Type B pancreatic cell (in vitro differentiated cells): ENCODE data around the gene MMP15. TPM values are rescaled to one million over a fixed set of nuclear protein-coding genes. Genes with fewer than 3 reads are reported as not detected.

Experiments used
- DNase-seq: peaks from one replicate; pipeline ENCODE4 v3.0.0; 2021; ENCODE audit warnings: mixed read lengths; ENCODE audit not compliant: unreplicated experiment; ENCODE audit errors: extremely low spot score
- H3K27ac Mint-ChIP-seq: 2 replicates; pipeline ENCODE4 v1.8.0; 2021; ENCODE audit warnings: mild to moderate bottlenecking, mixed read lengths
- H3K27me3 Mint-ChIP-seq: 2 replicates; pipeline ENCODE4 v1.8.0; 2021; ENCODE audit warnings: mixed read lengths
- H3K36me3 Mint-ChIP-seq: 2 replicates; pipeline ENCODE4 v1.8.0; 2021; ENCODE audit warnings: mixed read lengths
- H3K4me1 Mint-ChIP-seq: one replicate; pipeline ENCODE4 v1.8.0; 2021; ENCODE audit warnings: mixed read lengths; ENCODE audit not compliant: unreplicated experiment
- H3K4me3 Mint-ChIP-seq: 2 replicates; pipeline ENCODE4 v1.8.0; 2021; ENCODE audit warnings: mild to moderate bottlenecking, mixed read lengths
- H3K9me3 Mint-ChIP-seq: 2 replicates; pipeline ENCODE4 v1.8.0; 2021; ENCODE audit warnings: mixed read lengths
- CTCF ChIP-seq: fragments of 200-600 bp; sonication (generic); conservative IDR thresholded peaks from 2 replicates; pipeline ENCODE4 v1.5.0; 2021; ENCODE audit warnings: antibody characterized with exemption, mild to moderate bottlenecking
- total RNA-seq: library from RNA; stranded (reverse); gene quantifications from 2 replicates; pipeline ENCODE4 v1.2.1, GENCODE V29; 2021; ENCODE audit warnings: low replicate concordance

Gene MMP15
- total RNA-seq, 1 donor from 2014 or later: 33.2 TPM

- DNase-seq: no peak
- H3K27me3 Mint-ChIP-seq: peaks cover 8% of the 10 kb centered on the region
- no peaks in the 10 kb centered on the region for H3K9me3 Mint-ChIP-seq
- H3K27ac Mint-ChIP-seq: no peak overlapping the region
- peaks cover 5% of the 10 kb centered on the region for H3K4me1 Mint-ChIP-seq
- no peaks in the 10 kb centered on the region for H3K36me3 Mint-ChIP-seq
- no peak overlapping the region for H3K4me3 Mint-ChIP-seq
- no peak for TF ChIP-seq CTCF
Measured at GRCh38 chr16:58096249-58096648, 70.7 kb downstream of the MMP15 start.

Other genes with a start within 250 kb of the MMP15 start
- 27.3 and 48.4 TPM in 2 replicates for gene KIFC3, start 223.3 kb upstream of the MMP15 start, total RNA-seq
- gene CNGB1, start 54.6 kb upstream of the MMP15 start, total RNA-seq: 0.19 and 2.3 TPM in 2 replicates
- 13.7 and 14.2 TPM in 2 replicates for gene ZNF319, start 25.1 kb upstream of the MMP15 start, total RNA-seq
- 39.7 and 42.9 TPM in 2 replicates for gene USB1, start 24.3 kb upstream of the MMP15 start, total RNA-seq
- gene CFAP20, start 103.6 kb downstream of the MMP15 start, total RNA-seq: 37.2 and 41.7 TPM in 2 replicates
- gene CSNK2A2, start 172.4 kb downstream of the MMP15 start, total RNA-seq: 67.1 and 79.4 TPM in 2 replicates